Measurements from ENCODE around the gene GPR137B. TPM values are rescaled to one million over a fixed set of nuclear protein-coding genes. Genes with fewer than 3 reads are reported as not detected.

GPR137B gene
- total and polyA plus RNA-seq, 3 donors from 2014 or later: 8.4 to 18.3 (median 13.3) TPM

DNA sequence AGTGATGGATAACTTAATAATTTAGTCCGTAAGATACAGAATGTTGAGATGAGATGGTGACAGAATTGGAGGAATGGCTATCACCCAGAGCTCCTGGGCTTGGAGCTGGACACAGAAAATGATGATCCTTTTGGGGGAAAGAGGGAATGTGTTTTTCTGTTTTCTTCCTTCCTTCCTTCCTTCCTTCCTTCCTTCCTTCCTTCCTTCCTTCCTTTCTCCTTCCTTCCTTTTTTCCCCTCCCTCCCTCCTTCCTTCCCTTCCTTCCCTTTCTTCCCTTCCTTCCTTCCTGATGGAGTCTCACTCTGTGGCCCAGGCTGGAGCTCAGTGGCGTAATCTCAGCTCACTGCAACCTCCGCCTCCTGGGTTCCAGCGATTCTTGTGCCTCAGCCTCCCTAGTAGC, 2.8 kb upstream of the GPR137B start:
- no peak for DNase-seq
- 87 to 94% methylated on average over 4 of the region's 4 CpGs for WGBS, 2 donors
- Histone ChIP-seq H3K4me1 (peaks cover 2% of the 10 kb centered on the region), H3K4me3 (no peak overlapping the region), H3K27ac (no peak overlapping the region), H3K27me3 (no peaks in the 10 kb centered on the region), H3K36me3 (ENCODE audit: low read depth, missing control alignments) (no peaks in the 10 kb centered on the region), H3K9me3 (no peaks in the 10 kb centered on the region)
- no peak for TF ChIP-seq POLR2A (IDR thresholded peaks at IDR 0.05)
- TF ChIP-seq, protein P1, sequence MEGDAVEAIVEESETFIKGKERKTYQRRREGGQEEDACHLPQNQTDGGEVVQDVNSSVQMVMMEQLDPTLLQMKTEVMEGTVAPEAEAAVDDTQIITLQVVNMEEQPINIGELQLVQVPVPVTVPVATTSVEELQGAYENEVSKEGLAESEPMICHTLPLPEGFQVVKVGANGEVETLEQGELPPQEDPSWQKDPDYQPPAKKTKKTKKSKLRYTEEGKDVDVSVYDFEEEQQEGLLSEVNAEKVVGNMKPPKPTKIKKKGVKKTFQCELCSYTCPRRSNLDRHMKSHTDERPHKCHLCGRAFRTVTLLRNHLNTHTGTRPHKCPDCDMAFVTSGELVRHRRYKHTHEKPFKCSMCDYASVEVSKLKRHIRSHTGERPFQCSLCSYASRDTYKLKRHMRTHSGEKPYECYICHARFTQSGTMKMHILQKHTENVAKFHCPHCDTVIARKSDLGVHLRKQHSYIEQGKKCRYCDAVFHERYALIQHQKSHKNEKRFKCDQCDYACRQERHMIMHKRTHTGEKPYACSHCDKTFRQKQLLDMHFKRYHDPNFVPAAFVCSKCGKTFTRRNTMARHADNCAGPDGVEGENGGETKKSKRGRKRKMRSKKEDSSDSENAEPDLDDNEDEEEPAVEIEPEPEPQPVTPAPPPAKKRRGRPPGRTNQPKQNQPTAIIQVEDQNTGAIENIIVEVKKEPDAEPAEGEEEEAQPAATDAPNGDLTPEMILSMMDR (IDR thresholded peaks at IDR 0.05): no peak
- intact Hi-C loops (cut with DNase I; ENCODE audit: low total_unique reads): no loop called here

DNA sequence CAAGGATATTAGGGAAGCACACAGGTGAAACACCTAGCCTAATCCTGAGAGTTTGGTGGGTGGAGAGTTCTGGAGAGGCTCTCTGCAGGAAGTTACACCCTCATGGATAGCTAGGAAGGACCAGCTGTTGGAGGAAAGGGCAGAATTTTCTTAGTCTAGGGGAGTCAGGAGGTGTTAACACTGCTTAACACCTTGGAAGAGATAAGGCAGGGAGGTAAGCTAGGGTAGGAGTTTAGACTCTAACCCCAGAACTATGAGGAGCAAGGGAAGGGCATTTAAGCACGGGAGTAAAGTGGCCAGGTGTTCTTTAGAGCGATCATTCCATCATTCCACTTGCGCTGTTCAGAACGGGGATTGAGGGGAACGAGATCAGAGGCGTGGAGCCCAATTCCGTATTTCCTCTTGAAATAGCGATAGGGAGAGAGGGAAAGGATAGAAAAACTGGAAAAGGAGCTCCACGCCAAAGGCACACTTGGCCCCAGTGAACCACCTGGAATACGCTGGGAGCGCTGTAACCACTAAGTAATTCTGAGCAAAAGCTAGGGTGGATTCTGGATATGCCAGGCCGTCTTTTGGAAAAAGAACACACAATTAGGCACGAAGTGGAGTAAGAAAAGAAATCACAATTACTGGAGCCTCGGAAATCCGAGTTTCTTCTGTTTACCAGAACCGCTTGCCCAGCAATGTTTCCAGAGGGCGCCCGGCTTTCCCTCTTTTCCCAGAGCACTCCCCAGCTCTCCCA, 1.5 kb upstream of the GPR137B start:
- intact Hi-C loops (cut with DNase I; ENCODE audit: low total_unique reads): no loop called here
- no peak overlapping the region for H3K27ac ChIP-seq
- TF ChIP-seq, protein P1 (IDR thresholded peaks at IDR 0.05): no peak
- no peak for TF ChIP-seq POLR2A (IDR thresholded peaks at IDR 0.05)

DNA sequence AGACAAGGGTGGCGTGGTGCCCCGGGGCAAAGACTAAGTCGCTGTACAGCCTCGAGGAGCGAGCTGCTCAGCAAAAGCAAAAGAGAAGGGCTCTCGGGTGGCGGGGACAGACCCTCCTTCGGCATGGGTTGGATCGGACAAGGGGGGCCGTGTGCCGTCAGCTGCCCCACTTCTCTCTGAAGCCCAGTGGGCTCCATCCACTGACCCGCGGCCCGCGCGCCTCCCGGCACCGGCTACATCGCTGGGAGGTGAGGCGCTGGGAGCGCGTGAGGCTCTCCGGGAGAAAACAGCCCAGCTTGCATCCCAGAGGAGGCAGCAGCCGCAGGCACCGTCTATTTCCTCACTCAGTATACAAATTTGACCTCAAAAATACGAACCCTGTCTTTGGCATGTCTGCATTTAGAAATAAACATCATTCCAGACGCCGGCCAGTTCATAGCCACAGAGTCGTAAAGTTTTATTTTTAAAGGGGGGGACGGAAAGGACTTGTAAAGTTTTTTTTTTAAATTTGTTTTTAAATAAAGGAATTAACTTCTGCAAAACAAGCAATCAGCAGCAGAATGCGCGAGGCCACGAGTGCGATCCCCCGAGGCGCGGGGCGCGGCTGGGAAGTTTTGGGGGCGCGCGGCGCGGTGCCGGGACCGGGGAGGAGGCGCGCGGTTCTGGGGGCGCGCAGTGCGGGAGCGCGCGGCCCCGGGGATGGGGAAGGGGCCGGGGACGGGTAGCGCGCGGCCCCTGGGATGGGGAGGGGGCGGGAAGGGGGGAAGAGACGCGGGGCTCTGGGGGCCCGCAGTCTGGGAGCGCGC, 689 bp upstream of the GPR137B start:
- TF ChIP-seq POLR2A (IDR thresholded peaks at IDR 0.05): no peak
- TF ChIP-seq, protein P1 (IDR thresholded peaks at IDR 0.05): no peak

More for the DNA sequence above, 1.5 kb upstream of the GPR137B start:
- H3K9me3 ChIP-seq: no peaks in the 10 kb centered on the region
- WGBS, 2 donors: 4 to 7% methylated on average over 18 of the region's 18 CpGs
- peaks cover 2% of the 10 kb centered on the region for H3K4me1 ChIP-seq
- no peaks in the 10 kb centered on the region for H3K36me3 ChIP-seq (ENCODE audit: low read depth, missing control alignments)
- DNase-seq: no peak
- peak overlapping the region; percentile 50 to 53 for H3K4me3 ChIP-seq
- no peaks in the 10 kb centered on the region for H3K27me3 ChIP-seq

DNA sequence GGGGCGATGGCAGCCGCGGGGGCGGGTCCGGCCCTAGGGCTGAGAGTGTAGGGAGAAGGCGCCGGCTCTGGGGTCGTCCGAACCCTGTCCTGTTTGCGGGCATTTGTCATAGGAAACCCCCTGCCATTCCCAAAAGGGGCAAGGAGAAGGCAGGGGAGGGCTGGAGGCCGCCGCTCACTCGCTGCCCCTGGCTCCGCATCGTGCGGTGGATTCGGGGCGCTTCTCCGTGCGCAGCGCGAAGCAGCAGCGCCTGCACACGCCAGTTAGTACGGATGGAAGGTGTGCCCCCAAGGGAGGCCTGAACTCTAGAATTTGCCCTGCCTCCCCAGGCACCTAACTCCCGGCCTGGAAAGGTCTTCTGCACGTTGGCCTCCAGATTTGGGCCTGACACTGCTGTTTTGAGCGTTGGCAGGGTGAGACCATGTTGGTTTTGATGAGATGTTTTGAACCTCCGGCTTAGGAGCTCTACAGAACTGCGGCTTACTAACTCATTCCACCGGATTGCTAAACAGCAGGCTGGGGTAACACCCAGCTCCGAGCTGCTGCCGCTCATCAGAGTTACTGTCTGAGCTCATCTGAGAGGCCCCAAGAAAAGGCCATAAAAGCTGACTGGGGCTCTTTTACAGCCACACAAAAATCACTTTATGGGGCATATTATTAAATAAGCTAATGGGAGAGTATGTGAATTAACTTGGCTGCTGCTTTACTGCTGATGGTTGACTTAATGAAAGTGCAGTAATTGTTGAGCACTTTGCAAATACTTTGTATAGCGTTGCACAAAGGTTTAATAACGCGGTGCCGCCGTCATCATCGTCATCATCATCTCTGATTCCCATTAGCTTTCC, 987 bp downstream of the GPR137B start:
- TF ChIP-seq POLR2A (IDR thresholded peaks at IDR 0.05): no peak
- H3K4me1 ChIP-seq: peaks cover 2% of the 10 kb centered on the region
- intact Hi-C loops (cut with DNase I; ENCODE audit: low total_unique reads): no loop called here
- no peaks in the 10 kb centered on the region for H3K9me3 ChIP-seq
- H3K4me3 ChIP-seq: peak overlapping the region; percentile 62 to 75
- H3K36me3 ChIP-seq (ENCODE audit: low read depth, missing control alignments): no peaks in the 10 kb centered on the region
- no peaks in the 10 kb centered on the region for H3K27me3 ChIP-seq
- H3K27ac ChIP-seq: peak overlapping the region; percentile 50 to 60
- DNase-seq: no peak
- WGBS, 2 donors: 19 to 51% methylated on average over 9 to 37 of the region's 39 CpGs

More for the DNA sequence above, 689 bp upstream of the GPR137B start:
- H3K9me3 ChIP-seq: no peaks in the 10 kb centered on the region
- H3K27ac ChIP-seq: no peak overlapping the region
- WGBS, 2 donors: 0 to 1% methylated on average over 39 to 59 of the region's 67 CpGs
- DNase-seq: peak; percentile 54
- intact Hi-C loops (cut with DNase I; ENCODE audit: low total_unique reads): no loop called here
- no peaks in the 10 kb centered on the region for H3K36me3 ChIP-seq (ENCODE audit: low read depth, missing control alignments)
- H3K4me3 ChIP-seq: peak overlapping the region; percentile 50 to 53
- H3K27me3 ChIP-seq: no peaks in the 10 kb centered on the region
- peaks cover 2% of the 10 kb centered on the region for H3K4me1 ChIP-seq
